GM12874 (cell line): ENCODE data around the gene COPA.

Source experiments
- TF ChIP-seq, protein P1 (sequence below): IDR thresholded peaks from 2 replicates; pipeline ENCODE4 v1.5.1; 2011; ENCODE audit warnings: low read depth, mild to moderate bottlenecking, control low read depth, low read length, moderate library complexity; ENCODE audit not compliant: insufficient read depth

Gene COPA

DNA sequence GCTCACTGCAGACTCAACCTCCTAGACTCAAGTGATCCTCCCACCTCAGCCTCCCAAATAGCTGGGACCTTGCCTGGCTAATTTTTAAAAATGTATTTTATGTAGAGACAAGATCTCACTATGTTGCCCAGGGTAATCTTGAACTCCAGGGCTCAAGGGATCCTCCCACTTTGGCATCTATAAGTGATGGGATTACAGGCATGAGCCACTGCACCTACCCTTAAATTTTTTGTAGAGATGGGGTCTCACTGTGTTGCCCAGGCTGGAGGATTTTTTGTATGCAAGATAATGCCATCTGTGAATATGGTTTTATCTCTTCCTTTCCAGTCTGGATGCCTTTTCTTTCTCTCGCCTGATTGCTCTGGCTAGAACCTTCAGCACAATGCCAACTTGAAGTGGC, 72.0 kb downstream of the COPA start:
- TF ChIP-seq, protein P1, sequence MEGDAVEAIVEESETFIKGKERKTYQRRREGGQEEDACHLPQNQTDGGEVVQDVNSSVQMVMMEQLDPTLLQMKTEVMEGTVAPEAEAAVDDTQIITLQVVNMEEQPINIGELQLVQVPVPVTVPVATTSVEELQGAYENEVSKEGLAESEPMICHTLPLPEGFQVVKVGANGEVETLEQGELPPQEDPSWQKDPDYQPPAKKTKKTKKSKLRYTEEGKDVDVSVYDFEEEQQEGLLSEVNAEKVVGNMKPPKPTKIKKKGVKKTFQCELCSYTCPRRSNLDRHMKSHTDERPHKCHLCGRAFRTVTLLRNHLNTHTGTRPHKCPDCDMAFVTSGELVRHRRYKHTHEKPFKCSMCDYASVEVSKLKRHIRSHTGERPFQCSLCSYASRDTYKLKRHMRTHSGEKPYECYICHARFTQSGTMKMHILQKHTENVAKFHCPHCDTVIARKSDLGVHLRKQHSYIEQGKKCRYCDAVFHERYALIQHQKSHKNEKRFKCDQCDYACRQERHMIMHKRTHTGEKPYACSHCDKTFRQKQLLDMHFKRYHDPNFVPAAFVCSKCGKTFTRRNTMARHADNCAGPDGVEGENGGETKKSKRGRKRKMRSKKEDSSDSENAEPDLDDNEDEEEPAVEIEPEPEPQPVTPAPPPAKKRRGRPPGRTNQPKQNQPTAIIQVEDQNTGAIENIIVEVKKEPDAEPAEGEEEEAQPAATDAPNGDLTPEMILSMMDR: no peak

DNA sequence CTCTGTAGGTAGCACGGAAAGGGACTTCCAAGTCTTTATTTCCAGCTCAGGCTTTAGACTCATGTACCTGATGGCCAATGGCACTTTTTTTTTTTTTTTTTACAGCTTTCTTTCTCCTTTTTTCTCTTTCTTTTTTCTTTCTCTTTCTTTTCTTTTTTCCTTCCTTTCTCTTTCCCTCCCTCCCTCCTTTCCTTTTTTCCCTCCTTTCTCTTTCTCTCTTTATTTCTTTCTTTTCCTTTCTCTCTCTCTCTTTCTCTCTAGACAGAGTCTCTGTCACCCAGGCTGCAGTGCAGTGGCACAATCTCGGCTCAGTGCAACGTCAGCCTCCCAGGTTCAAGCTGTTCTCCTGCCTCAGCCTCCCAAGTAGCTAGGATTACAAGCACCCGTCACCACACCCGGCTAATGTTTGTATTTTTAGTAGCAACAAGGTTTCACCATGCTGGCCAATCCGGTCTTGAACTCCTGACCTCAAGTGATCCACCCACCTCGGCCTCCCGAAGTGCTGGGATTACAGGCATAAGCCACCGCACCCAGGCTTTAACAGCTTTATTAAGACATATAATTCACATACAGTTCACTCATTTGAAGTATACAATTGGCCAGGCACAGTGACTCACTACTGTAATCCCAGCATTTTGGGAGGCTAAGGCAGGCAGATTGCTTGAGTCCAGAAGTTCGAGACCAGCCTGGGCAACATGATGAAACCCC, 75.6 kb downstream of the COPA start:
- TF ChIP-seq, protein P1: no peak

DNA sequence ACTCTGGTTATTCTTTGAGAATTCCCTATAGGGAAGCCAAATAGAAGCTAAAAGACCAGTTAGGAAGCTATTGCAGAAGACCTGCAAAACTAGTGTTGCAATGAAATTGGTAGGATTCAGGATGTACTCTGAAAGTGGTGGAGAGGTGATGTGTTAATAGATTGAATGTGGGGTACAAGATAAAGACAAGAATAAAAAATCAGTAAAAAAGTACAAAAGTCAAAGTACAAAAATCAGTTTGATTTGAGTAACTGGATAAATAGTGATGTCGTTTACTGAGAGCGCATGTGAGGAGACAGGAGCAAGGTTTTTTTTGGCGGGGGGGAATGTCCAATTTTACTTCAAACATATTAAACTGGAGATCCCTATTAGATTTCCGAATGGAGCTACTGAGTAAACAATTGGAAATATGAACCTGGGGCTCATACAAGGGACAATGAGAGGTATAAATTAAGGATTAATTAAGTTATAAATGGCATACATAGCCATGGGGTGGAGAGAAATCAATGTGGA, 78.2 kb downstream of the COPA start:
- TF ChIP-seq, protein P1: no peak

DNA sequence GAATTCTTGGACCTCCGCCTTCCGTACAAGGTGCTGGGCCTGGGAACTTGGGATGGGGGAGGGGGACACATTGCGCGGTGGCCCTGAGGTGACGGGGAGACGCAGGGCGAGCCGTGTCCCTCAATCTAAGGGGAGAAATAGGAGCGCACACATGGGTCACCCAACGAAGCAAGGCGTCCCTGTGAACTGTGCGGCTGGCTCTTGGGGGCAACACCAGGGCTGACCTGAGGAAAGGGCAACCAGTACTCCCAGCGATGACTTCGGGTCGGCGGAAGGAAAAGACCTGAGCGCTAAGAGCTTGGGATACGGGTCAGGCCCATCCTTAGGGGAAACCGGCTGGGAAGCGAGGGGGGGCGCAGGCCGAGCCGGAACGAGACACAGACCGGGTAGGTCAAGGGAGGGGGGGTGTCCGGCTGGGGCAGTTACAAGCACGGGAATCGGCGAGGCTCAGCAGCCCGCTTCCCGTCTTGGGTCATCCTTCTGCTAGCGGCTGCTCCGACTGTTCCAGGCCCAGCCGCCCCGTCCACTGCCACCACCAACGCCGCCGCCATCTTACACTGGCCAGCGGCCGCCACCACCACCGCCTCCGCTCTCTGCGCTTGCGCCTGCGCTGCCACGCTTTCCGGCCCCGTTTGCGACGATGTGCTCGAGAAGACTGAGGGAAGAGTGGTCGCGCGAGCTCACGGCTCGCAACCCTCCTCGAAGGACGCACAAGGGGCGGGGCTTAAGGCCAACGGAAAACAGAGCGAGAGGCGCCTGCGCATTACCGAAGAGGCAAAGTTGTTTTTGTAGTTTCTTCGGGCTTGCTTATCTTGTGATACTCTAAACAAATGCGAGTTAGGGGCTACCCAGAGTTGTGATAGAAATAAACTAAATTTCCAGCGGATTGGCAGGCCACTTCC, 80.9 kb downstream of the COPA start, which contains the start of gene DCAF8:
DCAF8 (minus strand) TSS at position 657 of the 902 bp plus-strand sequence. CDS start 18,541 bp downstream, outside the sequence.
- TF ChIP-seq, protein P1: no peak

DNA sequence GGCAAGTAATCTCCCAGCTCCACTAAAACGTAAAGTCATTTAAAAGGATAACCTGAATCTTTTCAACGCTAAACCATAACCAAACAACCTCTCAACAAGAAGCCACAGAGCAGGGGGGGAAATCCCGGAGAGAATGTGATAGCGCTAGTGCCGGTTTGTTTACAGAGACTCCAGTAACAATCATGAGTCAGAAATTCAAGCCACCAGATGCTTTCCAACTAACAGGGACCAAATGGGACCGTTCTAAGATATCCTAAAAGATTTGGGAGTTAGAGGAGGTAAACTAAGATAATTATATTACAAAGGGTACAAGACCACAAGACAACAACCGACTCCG, 81.5 kb downstream of the COPA start:
- TF ChIP-seq, protein P1: no peak

DNA sequence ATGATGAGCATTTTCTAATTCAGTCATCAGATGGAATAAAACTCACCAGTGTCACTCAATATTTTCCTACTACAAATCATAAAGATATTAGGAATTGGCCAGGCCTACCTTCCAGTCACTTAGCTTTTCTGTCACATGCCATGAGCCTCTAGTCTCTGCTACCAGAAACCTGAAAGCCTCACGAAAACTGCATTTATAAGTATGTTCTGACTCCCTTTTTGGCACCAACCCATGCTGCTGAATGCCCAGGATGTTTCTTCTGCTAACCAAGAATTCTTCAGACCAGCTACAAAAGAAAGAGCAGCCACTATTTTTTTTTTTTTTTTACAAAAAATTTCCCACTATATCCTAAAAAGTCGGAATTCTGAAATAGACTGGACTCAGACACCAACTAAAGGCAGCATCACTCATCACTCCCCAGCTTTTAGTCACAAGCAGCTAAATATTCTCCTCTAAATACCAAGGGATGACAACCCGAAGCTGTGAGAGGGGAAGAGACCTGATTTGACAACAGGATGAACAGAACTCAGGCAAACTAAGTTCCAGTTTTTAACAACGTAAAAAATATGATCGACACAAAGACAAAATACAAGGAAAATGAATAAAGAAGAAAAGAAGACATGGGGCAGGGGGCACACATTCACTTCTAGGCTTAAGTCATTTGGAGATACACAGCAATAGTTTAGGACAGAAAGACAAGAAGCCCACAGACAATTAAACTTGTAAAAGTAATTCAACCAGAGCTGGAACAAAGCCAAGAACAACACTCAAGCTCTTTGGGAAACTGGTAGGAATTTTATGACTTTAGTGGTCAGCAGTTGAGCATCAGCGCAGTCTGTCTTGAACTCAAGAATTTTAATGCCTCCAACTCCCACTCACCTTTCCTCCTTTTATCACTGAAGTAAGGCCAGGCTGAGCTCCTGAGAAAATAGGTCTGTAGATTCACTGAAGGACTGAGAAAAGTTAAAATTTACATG, 82.4 kb downstream of the COPA start:
- TF ChIP-seq, protein P1: no peak
